ENCODE results near the gene TMEM132D.

- TF ChIP-seq POLR2A (IDR thresholded peaks at IDR 0.05) (no peak), CTCF (IDR thresholded peaks at IDR 0.05) (no peak)
These were observed 246.6 kb downstream of the TMEM132D start for GRCh38 chr12:129657179-129657578.
